Measurements from ENCODE around the gene TPRN.

GRCh38 chr9:137158625-137159024, 41.9 kb downstream of the TPRN start:
- TF ChIP-seq POLR2A (IDR thresholded peaks at IDR 0.05; ENCODE audit: low read depth, low read length) (no peak), POLR2AphosphoS5 (IDR thresholded peaks at IDR 0.05; ENCODE audit: low read depth, low read length) (no peak), TAF1 (IDR thresholded peaks at IDR 0.05; ENCODE audit: low read depth, low read length) (no peak), POU2F2 (IDR thresholded peaks at IDR 0.05; ENCODE audit: low read depth, low read length) (no peak), SPI1 (IDR thresholded peaks at IDR 0.05; ENCODE audit: low read depth, low read length) (no peak)

Data from GM12891 (cell line).